COLO668 (cell line): ENCODE data around the gene GPLD1.
"Not testable (repeated sequence)": the region's sequence is repeated elsewhere in the genome, so short reads cannot be mapped to it uniquely, and the experiment has no call there.

Source experiments
- DNase-seq: peaks from one replicate; lab custom pipeline; 2025; ENCODE audit not compliant: unreplicated experiment; lab: John Stamatoyannopoulos, UW

GPLD1 gene

DNA sequence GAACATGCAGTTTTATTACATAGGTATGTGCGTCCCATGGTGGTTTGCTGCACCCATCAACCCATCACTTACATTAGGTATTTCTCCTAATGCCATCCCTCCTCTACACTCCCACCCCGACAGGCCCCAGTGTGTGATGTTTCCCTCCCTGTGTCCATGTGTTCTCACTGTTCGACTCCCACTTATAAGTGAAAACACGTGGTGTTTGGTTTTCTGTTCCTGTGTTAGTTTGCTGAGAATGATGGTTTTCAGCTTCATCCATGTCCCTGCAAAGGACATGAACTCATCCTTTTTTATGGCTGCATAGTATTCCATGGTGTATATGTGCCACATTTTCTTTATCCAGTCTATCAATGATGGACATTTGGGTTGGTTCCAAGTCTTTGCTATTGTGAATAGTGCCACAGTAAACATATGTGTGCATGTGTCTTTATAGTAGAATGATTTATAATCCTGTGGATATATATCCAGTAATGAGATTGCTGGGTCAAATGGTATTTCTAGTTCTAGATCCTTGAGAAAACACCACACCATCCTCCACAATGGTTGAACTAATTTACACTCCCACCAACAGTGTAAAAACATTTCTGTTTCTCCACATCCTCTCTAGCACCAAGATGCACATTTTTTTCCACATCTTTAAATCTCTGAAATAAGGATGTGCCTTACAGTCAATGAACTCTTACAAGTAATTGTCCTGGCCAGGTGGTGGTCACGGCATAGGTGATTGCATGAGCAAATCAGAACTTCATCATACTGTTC lies 104.8 kb downstream of the GPLD1 start:
- not testable (repeated sequence) for DNase-seq

DNA sequence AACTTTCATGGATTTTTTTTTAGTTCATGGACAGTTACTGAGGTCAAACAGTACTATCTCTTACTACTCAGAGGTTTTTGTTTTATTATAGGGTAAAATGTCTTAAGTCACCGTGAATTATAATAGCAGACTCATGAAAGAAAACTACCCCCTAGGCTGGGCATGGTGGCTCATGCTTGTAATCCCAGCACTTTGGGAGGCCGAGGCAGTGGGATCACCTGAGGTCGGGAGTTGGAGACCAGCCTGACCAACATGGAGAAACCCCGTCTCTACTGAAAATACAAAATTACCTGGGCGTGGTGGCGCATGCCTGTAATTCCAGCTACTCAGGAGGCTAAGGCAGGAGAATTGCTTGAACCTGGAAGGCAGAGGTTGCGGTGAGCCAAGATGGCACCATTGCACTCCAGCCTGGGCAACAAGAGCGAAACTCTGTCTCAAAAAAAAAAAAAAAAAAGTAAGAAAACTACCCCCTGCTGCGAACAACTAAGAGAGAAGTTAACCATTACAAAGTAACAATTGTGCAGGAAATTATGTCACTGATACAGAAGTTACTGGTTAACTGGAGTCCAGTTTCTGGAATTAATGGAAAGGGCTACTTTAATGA lies 106.4 kb downstream of the GPLD1 start:
- DNase-seq: not testable (repeated sequence)

DNA sequence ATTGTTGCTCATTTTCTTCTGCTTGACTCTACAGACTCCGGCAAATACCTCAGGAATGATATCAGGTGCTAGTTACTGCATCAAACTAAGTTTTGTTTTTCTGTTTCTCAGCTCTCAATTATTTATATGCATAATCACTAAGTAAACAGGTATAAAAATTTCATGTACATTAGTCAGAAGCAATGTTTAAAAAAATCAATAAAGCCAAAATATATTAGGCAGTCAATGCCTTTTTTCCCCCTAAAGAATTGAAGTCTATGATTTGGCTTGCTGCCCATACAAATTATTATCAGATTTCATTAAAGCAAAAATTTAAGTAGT lies 107.2 kb downstream of the GPLD1 start:
- DNase-seq: no peak

DNA sequence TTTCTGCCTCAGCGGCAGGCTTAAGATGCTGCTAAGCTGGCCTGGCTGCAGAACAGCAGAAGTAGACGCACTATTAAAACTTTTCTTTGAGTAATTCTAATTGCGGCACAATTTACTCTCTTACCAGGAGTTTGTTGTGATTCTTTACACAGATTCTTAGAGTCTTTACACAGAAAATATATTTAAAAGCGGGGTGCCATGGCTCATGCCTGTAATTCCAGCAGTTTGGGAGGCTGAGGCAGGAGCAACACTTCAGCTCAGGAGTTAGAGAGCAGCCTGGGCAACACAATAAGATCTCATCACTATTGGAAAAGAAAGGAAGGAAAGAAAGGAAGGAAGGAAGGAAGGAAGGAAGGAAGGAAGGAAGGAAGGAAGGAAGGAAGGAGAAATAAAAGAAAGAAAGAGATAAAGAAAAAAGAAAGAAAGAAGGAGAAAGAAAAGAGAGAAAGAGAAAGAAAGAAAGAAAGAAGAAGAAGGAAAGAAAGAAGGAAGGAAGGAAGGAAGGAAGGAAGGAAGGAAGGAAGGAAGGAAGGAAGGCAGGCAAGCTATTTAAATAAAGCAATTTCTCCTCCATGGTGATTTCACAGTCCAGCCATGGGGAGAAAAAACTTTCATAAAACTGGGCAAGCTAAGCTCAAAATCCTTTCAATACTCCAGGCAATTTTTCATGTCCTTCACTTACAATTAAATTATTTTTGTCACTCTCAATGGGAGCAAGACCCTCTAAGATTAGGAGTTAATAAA lies 107.7 kb downstream of the GPLD1 start:
- DNase-seq: no peak

DNA sequence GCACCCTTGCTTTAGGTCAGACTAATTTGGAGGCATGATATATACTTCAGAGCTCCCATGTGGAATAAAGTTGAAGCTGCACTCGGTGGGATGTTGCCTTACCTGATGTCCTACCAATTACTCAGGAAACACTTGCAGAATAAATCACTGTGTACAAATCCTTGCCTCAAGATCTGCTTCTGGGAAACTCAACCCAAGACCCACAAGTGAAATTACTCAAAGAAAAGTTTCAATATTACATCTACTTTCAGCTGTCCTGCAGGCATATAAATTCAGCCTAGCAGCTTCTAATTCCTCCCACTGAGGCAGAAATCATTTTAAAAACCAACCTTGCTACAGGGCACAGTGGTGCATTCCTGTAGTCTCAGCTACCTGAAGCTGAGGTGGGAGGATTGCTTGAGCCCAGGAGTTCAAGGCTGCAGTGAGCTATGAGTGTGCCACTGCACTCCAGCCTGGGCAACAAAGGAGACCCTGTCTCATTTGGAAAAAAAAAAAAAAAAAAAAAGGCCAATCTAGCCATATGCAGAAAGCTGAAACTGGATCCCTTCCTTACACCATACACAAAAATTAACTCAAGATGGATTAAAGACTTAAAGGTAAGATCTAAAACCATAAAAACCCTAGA lies 110.8 kb downstream of the GPLD1 start:
- no peak for DNase-seq
